Muscle of back (tissue), 11 donors: ENCODE measurements around the gene APC2. TPM values are rescaled to one million over a fixed set of nuclear protein-coding genes. Genes with fewer than 3 reads are reported as not detected.
A peak's percentile ranks its signal among the peaks of the same experiment; 100 is the strongest.

Experiments used
- DNase-seq, 3 donors: peaks; one replicate each; pipeline versions ENCODE4 v3.0.0 to v3.0.0-alpha.2; 2013
- polyA plus RNA-seq, 10 donors: library from polyadenylated mRNA; unstranded; fragments of 120-200 nt; gene quantifications; one replicate each; pipeline ENCODE4 v1.2.1, GENCODE V29; 2013; ENCODE audit not compliant: insufficient read length in 10 of 10

The APC2 gene
- polyA plus RNA-seq, 10 donors, result 0.47 to 1.2 (median 0.82) TPM

DNA sequence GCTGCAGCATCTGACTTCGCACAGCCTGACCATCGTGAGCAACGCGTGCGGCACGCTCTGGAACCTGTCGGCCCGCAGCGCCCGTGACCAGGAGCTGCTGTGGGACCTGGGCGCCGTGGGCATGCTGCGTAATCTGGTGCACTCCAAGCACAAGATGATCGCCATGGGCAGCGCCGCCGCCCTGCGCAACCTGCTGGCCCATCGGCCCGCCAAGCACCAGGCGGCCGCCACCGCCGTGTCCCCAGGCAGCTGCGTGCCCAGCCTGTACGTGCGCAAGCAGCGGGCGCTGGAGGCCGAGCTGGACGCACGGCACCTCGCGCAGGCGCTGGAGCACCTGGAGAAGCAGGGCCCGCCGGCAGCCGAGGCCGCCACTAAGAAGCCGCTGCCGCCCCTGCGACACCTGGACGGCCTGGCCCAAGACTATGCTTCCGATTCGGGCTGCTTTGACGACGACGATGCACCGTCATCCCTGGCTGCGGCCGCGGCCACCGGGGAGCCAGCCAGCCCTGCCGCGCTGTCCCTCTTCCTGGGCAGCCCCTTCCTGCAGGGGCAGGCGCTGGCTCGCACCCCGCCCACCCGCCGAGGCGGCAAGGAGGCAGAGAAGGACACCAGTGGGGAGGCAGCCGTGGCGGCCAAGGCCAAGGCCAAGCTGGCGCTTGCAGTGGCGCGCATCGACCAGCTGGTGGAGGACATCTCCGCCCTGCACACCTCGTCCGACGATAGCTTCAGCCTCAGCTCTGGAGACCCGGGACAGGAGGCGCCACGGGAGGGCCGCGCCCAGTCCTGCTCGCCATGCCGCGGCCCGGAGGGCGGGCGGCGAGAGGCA lies 15.5 kb downstream of the APC2 start:
- DNase-seq, result no peak

DNA sequence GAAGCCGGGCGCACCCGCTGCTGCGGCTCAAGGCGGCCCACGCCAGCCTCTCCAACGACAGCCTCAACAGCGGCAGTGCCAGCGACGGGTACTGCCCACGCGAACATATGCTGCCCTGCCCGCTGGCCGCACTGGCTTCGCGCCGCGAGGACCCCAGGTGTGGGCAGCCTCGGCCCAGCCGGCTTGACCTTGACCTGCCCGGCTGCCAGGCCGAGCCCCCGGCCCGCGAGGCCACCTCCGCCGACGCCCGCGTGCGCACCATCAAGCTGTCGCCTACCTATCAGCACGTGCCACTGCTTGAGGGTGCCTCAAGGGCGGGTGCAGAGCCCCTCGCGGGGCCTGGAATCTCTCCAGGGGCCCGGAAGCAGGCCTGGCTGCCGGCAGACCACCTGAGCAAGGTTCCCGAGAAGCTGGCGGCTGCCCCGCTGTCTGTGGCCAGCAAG lies 16.1 kb downstream of the APC2 start:
- DNase-seq, result peak in 1 of 3 donors; percentile 23

DNA sequence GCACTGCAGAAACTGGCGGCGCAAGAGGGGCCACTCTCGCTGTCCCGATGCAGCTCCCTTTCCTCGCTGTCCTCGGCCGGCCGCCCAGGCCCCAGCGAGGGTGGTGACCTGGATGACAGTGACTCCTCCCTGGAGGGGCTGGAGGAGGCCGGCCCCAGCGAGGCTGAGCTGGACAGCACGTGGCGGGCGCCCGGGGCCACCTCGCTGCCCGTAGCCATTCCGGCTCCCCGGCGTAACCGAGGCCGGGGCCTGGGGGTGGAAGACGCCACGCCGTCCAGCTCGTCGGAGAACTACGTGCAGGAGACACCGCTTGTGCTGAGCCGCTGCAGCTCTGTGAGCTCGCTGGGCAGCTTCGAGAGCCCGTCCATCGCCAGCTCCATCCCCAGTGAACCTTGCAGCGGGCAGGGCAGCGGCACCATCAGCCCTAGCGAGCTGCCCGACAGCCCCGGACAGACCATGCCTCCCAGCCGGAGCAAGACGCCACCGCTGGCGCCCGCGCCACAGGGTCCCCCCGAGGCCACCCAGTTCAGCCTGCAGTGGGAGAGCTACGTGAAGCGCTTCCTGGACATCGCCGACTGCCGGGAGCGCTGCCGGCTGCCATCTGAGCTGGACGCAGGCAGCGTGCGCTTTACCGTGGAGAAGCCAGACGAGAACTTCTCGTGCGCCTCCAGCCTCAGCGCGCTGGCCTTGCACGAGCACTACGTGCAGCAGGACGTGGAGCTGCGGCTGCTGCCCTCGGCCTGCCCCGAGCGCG lies 16.7 kb downstream of the APC2 start:
- DNase-seq, result no peak

DNA sequence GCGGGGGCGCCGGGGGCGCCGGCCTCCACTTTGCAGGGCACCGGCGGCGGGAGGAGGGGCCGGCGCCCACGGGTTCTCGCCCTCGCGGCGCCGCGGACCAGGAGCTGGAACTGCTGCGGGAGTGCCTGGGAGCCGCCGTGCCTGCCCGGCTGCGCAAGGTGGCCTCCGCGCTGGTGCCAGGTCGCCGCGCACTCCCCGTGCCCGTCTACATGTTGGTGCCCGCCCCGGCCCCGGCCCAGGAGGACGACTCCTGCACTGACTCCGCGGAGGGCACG lies 17.2 kb downstream of the APC2 start:
- DNase-seq, result no peak

DNA sequence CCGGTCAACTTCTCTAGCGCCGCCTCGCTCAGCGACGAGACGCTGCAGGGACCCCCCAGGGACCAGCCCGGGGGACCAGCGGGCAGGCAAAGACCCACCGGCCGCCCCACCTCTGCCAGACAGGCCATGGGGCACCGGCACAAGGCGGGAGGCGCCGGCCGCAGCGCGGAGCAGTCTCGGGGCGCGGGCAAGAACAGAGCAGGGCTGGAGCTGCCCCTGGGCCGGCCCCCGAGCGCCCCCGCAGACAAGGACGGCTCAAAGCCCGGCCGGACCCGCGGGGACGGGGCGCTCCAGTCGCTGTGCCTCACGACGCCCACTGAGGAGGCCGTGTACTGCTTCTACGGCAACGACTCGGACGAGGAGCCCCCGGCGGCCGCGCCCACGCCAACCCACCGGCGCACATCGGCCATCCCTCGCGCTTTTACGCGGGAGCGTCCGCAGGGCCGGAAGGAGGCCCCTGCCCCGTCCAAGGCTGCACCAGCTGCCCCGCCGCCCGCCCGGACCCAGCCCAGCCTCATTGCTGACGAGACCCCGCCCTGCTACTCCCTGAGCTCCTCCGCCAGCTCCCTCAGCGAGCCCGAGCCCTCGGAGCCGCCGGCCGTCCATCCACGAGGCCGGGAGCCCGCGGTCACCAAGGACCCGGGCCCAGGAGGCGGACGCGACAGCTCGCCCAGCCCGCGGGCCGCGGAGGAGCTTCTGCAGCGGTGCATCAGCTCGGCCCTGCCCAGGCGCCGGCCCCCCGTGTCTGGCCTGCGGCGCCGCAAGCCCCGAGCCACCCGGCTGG lies 17.8 kb downstream of the APC2 start:
- no peak for DNase-seq

DNA sequence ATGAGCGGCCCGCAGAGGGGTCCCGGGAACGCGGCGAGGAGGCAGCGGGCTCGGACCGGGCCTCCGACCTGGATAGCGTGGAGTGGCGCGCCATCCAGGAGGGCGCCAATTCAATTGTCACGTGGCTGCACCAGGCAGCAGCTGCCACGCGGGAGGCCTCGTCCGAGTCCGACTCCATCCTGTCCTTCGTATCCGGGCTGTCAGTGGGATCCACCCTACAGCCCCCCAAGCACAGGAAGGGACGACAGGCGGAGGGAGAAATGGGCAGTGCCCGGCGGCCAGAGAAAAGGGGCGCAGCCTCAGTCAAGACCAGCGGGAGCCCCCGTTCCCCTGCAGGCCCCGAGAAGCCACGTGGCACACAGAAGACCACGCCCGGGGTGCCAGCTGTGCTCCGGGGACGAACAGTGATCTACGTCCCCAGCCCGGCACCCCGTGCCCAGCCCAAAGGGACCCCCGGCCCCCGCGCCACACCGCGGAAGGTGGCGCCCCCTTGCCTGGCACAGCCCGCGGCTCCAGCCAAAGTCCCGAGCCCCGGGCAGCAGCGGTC lies 18.4 kb downstream of the APC2 start:
- no peak for DNase-seq

DNA sequence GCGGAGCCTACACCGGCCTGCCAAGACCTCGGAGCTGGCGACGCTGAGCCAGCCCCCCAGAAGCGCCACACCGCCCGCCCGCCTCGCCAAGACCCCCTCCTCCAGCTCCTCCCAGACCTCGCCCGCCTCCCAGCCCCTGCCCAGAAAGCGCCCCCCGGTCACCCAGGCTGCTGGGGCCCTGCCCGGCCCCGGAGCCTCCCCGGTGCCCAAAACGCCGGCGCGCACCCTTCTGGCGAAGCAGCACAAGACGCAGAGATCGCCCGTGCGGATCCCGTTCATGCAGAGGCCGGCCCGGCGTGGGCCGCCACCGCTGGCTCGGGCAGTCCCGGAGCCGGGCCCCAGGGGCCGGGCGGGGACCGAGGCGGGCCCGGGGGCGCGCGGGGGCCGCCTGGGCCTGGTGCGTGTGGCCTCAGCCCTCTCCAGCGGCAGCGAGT lies 18.9 kb downstream of the APC2 start:
- no peak for DNase-seq

DNA sequence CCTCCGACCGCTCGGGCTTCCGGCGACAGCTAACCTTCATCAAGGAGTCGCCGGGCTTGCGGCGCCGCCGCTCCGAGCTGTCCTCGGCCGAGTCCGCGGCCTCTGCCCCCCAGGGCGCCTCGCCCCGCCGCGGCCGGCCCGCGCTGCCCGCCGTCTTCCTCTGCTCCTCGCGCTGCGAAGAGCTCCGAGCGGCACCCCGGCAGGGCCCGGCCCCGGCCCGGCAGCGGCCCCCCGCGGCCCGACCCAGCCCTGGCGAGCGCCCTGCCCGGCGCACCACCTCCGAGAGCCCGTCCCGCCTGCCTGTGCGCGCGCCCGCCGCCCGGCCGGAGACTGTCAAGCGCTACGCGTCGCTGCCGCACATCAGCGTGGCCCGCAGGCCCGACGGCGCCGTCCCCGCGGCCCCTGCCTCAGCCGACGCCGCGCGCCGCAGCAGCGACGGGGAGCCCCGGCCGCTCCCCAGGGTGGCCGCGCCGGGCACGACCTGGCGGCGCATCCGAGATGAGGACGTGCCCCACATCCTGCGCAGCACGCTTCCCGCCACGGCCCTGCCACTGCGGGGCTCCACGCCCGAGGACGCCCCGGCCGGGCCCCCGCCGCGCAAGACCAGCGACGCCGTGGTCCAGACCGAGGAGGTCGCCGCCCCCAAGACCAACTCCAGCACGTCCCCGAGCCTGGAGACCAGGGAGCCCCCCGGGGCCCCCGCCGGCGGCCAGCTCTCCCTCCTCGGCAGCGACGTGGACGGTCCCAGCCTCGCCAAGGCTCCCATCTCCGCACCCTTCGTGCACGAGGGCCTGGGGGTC lies 19.5 kb downstream of the APC2 start:
- no peak for DNase-seq

DNA sequence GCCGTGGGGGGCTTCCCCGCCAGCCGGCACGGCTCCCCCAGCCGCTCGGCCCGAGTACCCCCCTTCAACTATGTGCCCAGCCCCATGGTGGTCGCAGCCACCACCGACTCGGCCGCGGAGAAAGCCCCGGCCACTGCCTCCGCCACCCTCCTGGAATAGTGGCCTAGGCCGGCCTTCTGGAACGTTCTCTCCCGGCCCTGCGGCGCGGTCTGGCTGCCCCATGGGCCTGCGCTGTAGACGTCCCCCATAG lies 20.1 kb downstream of the APC2 start:
- no peak for DNase-seq

DNA sequence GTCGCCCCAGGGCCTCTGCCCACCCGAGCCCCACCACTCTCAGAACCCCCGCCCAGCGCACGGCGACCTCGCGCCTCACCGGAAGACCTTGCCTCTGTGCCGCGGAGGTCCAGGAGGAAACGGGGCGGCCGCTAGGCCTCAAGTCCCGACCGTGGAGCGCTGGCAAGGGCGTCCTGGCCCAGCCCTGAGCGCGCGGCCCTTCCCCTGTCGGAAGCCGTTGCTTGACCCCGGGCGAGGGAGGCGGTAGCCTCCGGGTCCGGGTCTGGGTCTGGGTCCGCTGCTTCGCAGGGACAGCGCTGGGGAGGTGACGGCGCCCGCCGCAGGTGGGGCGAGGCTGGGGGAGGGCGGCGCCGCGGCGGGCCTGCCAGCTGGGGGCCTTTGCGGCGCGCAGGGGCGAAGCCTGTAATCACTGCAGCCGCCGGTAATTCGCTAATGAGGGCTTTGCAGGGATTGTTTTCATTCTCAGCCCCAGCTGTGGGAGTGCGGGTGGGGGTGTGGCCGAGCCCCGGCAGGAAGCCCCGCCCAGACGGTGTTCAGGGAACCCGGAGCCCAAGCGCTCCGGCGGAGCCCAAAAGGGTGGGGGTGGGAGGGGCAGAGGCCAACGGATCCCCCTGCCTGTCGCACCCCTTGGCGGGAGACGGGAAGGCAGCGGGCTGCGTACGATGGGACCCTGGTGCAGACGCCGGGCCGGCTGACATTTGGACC lies 20.5 kb downstream of the APC2 start:
- peak in 1 of 3 donors; percentile 65 for DNase-seq

DNA sequence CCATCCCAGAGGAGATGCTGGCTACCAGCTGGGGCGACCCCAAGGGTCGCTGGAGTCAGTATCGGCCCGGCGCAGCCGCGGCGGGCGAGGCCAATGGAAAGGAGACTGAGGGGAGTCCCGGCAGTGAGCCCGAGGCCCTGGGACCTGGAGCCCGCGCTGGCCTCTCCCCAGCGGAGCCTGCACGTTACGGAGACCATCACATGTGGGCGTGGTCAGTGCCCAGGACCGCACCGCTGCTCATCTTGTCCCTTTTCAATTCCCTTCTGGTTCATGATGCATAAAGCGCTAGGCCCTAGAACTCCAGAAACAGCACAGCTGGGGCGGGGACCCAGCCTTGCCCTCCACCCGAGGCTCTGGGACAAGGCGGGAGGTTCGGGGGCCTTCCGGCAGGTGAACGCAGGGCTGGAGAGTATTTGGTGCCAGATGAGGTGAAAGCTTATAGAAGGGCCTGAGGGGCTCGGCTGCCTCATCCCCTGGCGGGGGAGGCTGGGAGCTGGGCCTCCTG lies 21.1 kb downstream of the APC2 start:
- DNase-seq, result no peak

DNA sequence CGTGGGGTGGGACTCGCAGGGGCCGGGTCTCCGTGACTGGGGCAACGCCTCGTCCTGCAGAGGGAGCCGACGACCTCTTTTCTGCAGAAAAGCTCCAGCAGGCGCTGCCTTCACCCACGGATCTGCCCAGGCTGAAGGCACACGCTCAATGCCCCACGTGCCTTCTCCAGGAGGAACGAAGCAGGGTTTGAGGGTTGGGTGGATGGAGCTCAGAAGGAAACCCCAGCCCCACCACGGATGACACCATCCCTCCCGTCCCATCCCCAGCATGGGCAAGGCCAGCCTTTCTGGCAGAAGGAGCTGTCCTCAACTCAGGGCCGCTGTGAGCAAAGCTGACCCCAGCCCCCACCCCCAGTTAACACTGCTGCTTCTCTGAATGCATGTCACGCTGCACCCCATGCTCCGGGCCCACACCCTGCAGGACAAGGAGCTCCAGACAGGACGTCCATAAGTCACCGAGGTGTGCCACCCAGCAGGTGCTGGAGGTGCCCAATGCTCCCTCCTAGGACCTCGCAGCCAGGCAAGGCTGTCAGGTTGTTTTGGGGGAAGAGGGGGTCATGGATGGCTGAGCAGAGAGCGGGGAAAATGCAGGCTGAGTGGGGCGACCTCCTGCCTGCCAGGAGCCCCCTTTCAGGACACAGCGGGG lies 21.7 kb downstream of the APC2 start:
- no peak for DNase-seq

DNA sequence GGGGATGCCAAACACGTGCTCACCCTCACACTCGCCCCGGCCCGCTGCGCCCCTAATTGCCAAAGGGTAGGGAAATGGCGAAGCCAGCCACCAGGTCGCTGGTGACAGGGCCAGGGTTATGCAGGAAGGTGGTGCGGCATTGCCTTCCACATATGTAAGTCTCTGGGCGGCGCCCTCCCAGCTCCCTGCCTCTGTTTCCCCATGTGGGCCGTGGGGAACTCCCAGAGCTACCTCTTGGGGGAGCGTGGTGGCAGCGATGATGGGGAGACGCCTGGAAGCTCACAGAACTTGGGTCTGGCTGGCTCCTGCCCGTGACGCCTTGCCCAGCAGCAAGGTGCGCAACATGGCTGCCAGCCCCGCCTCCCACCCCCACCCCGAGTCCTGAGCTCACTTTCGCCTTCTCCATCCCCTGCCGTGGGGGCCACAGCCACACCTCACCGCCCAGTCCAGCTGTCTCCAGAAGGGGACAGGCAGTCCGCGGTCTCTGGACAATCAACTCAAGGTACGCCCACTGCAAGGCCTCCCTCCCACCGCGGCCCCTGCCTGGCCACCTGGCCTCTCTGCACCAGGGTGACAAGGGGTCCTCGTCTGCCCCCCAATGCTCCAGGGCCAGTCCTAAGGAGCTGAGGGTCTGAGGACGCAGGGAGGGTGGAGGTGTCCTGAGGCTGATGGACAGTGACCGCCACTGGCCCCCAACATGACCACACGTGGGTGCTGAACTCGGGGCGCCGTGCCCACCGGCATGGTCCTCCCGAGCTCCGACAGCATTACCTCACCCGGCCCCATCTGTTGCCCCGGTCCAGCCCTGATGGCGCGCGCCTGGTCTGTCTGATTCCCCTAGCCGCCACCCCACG lies 22.5 kb downstream of the APC2 start:
- DNase-seq, result no peak

DNA sequence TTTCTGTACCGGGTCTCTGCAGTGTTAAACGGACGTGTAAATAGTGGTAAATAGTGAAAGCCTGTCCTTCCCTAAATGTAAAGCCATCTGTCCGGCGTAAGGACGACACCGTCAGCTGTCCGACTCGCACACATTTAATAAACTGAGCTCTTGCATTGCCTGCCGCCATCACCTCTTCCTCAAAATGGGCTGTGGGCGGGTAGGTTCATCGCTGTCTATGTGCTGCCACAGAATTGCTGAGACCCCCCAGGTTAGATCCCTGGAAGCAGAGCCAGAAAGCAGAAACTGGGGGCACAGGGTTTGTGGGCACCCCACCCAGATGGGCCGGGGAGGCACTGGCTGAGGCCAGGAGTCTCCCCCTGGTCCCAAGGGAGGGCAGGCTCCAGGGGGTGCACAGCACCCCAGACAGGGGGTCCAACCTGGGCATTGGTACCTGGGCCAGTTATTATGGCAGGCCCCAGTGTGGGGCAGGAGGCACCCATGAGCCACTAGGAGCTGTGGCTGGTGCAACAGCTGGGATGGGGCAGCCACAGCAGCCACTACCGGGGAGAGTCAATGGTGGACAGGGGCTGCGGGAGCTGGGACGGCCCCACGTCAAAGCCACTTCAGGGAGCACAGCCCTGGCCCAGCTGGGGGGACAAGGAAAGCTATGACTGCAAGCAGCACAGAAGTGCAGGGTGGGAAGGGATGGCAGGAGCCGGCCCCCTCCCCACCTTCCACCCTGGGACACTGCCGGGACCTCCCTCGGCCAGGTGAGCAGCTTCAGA lies 23.3 kb downstream of the APC2 start:
- DNase-seq, result no peak

DNA sequence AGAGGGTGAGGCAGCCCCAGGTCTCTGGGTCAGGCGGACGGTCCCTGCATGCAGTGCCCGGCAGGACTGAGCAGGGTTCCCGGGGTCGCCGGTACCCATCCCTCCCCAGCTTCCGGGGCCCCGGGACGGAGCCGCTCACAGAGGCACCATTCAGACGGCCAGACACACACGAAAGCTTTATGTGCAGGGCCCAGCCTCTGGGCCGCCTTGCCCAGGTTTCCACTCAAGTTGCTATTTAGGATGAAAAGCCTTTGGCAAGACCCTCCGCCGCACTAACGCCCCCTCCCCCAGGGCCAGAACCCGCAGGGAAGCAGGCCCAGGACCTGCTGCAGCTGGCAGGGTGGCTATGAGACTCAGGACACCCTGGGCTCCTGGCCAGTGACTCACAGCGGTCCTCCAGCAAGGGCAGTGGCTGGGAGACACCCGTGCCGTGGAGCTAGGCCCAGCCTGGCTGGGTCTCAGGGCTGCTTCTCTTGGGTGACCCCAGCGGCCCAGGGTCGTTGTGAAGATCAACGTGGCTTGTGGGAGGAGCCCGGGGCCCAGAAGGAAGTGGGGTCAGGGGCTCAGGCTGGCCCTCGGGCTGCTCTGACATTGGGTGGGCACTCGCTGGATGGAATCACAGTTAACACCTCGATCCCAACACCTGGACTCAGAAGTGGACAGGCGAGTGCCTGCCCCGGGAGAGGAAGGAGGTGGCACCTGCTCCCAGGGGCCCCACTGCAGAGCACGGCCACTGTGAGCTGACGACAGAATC lies 24.3 kb downstream of the APC2 start:
- no peak for DNase-seq

DNA sequence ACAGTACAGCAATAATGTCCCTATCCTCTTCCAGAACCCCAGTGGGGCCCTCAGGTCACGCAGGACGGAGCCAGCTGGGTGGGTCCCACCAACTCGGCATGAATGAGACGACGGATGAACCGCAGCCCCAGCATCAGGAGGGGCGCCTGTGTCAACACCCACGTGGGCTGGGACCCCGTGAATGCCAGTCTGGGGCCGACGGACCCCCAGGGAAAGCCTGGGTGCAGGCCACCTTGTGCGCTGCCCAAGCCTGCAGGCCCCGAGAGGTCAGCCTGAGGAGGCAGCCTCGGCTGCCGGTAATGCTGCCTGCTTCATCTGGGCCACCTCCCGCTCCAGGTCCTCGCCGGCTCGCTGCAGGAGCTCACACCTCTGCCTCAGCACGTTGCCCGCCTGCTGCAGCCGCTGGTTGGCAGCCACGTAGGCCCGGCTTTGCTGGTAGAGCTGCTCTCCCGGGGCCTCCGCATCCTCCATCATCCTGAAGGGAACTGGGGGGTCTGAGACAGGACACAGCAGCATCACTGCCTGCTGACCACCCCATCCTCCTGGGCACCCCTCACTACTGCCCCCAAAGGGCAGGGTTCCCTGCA lies 24.9 kb downstream of the APC2 start:
- DNase-seq, result no peak

DNA sequence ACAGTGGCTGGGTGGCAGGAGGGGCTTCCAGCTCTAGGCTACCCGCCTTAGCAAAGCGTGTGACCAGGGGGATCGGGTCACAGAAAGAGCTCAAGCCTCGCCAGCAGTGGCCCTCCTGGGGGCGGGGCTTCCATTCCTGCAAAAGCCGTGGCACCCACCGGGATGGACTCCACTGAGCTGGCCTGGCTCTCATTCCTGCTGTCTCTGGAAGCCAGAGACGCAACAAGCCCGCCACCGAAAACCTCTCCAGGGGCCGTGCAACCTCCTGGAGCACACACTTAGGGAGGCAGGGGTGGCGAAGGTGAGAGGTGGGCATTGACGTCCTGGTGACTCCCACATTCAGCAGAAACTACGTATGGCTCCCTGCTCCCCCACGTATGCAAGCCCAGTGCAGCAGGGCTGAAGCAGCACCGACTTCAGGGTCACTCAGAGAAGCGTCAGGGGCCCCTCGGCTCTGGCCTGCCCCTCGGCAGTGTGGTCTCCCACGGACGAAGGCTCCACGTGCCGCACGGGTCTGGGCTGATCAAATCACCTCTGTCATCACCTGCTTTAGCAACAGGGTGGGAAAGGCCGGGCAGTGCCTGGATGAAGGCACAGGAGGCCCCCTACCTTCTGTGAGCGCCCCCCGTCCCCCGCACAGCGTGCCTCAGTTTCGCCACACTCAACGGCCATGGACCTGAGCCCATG lies 26.0 kb downstream of the APC2 start:
- no peak for DNase-seq
